HepG2 (cell line): Measurements from ENCODE around the gene CABP4. TPM values are rescaled to one million over a fixed set of nuclear protein-coding genes. Genes with fewer than 3 reads are reported as not detected.

ENCODE experiments used
- ATAC-seq: fragments of 200-7000 bp; cut with Tn5 transposase; 3 replicates; pipeline ENCODE4 v1.9.1; 2020; ENCODE audit warnings: mild to moderate bottlenecking, moderate library complexity
- BruUV-seq: library from RNA; stranded (reverse); fragments of 400-500 nt; replicated peaks from 2 replicates; lab custom pipeline; 2021; lab: Mats Ljungman, UMichigan
- CTCF ChIA-PET: fragments of 300-600 bp; formaldehyde crosslinking; extraction: SDS; loops from one replicate; lab custom pipeline; 2021; ENCODE audit warnings: low total read pairs, inconsistent platforms, low intra/inter-chr PET ratio; lab: Yijun Ruan, JAX
- POLR2A ChIA-PET: fragments of 350-600 bp; sonication (Branson Sonifier 250); formaldehyde crosslinking; loops from one replicate; lab custom pipeline; 2020; ENCODE audit warnings: antibody characterized with exemption, inconsistent platforms; lab: Yijun Ruan, JAX
- DNase-seq: peaks from one replicate; pipeline ENCODE4 v3.0.0-alpha.2; 2015; ENCODE audit warnings: low spot score
- FAIRE-seq: peaks from 3 replicates; lab custom pipeline; 2011; peaks lifted over from hg19 to GRCh38; lab: Jason Lieb, UNC
- H2AFZ ChIP-seq: one replicate; pipeline ENCODE4 v1.6.1; 2011; ENCODE audit warnings: low read length, inconsistent platforms
- H3K27ac ChIP-seq: fragments of 300-600 bp; 3 replicates; pipeline ENCODE4 v1.8.0; 2011; ENCODE audit warnings: mixed run types, mild to moderate bottlenecking, mixed read lengths, low read length, inconsistent platforms; ENCODE audit not compliant: insufficient read depth; ENCODE audit errors: extremely low read length
- H3K27me3 ChIP-seq, 2 experiments: fragments of 200-600 bp in 1 of 2; 2 replicates in 1 of 2; 3 replicates in 1 of 2; pipeline versions ENCODE4 v1.6.0 to v1.8.0; 2011; ENCODE audit warnings: low read length in 2 of 2, mild to moderate bottlenecking in 2 of 2, moderate library complexity in 2 of 2, inconsistent platforms in 1 of 2; ENCODE audit not compliant: insufficient read depth in 2 of 2, control insufficient read depth in 1 of 2
- H3K36me3 ChIP-seq, 2 experiments: fragments of 200-600 bp in 1 of 2; replicated peaks in 1 of 2; 2 replicates in 1 of 2; 3 replicates in 1 of 2; pipeline versions ENCODE4 v1.5.1 to v1.8.0; 2011; ENCODE audit warnings: low read length in 2 of 2, inconsistent platforms in 1 of 2; ENCODE audit not compliant: insufficient read depth in 2 of 2, control insufficient read depth in 1 of 2
- H3K4me1 ChIP-seq: 2 replicates; pipeline ENCODE4 v1.5.1; 2012; ENCODE audit warnings: low read length, inconsistent platforms; ENCODE audit not compliant: insufficient read depth
- H3K4me2 ChIP-seq: 2 replicates; pipeline ENCODE4 v1.6.0; 2011; ENCODE audit warnings: low read depth, low read length, inconsistent platforms
- H3K4me3 ChIP-seq, 3 experiments: fragments of 200-600 bp in 1 of 3; sonication (generic), shearing (Covaris generic) in 1 of 3; replicated peaks in 1 of 3; 2 replicates each; pipeline ENCODE4 v1.5.1; 2011 to 2016; ENCODE audit warnings: low read length in 3 of 3, inconsistent platforms in 2 of 3, low read depth in 2 of 3, mild to moderate bottlenecking in 2 of 3, control low read depth in 1 of 3, mixed read lengths in 1 of 3; ENCODE audit not compliant: insufficient read depth in 1 of 3
- H3K79me2 ChIP-seq: one replicate; pipeline ENCODE4 v1.6.1; 2011; ENCODE audit warnings: low read length, inconsistent platforms; ENCODE audit not compliant: insufficient read depth
- H3K9ac ChIP-seq: 2 replicates; pipeline ENCODE4 v1.6.0; 2011; ENCODE audit warnings: mild to moderate bottlenecking, low read depth, low read length, inconsistent platforms; ENCODE audit not compliant: insufficient read depth
- H3K9me3 ChIP-seq: 2 replicates; pipeline ENCODE4 v1.5.1; 2012; ENCODE audit warnings: mild to moderate bottlenecking, low read length
- H4K20me1 ChIP-seq: 2 replicates; pipeline ENCODE4 v1.6.0; 2011; ENCODE audit warnings: inconsistent platforms, mild to moderate bottlenecking, low read length, moderate library complexity; ENCODE audit not compliant: insufficient read depth
- AHR ChIP-seq: IDR thresholded peaks from 2 replicates; pipeline ENCODE4 v1.6.1; 2018; ENCODE audit warnings: missing genetic modification reagents, missing compliant biosample characterization
- BRD4 ChIP-seq: sonication (generic); formaldehyde crosslinking; IDR thresholded peaks from 2 replicates; pipeline ENCODE4 v1.4.0; 2020; ENCODE audit warnings: missing genetic modification reagents
- CTCF ChIP-seq: sonication (generic); formaldehyde crosslinking; IDR thresholded peaks from 2 replicates; pipeline ENCODE4 v1.5.0; 2020; ENCODE audit warnings: mild to moderate bottlenecking, missing genetic modification reagents, moderate library complexity
- HMGXB4 ChIP-seq, 2 experiments: sonication (generic) in 1 of 2; formaldehyde crosslinking in 1 of 2; IDR thresholded peaks; 2 replicates each; pipeline versions ENCODE4 v1.4.0 to v1.6.1; 2018 to 2020; ENCODE audit warnings: missing genetic modification reagents in 2 of 2, borderline replicate concordance in 1 of 2, low read depth in 1 of 2, mild to moderate bottlenecking in 1 of 2, missing biosample characterization in 1 of 2
- HNRNPH1 ChIP-seq: fragments of 200-400 bp; formaldehyde crosslinking; optimal IDR thresholded peaks from 2 replicates; pipeline ENCODE3; 2017; ENCODE audit warnings: mild to moderate bottlenecking, low read depth, low read length
- KLF16 ChIP-seq, 2 experiments: sonication (generic) in 1 of 2; formaldehyde crosslinking in 1 of 2; IDR thresholded peaks; 2 replicates each; pipeline versions ENCODE4 v1.6.1 to v1.8.0; 2016 to 2023; ENCODE audit warnings: missing genetic modification reagents in 2 of 2, missing compliant biosample characterization in 1 of 2
- LCORL ChIP-seq, 2 experiments: fragments of 450-650 bp in 1 of 2; sonication (generic) in 1 of 2; formaldehyde crosslinking in 1 of 2; IDR thresholded peaks; 2 replicates each; pipeline versions ENCODE4 v1.5.0 to v1.6.1; 2017 to 2020; ENCODE audit warnings: antibody characterized with exemption in 1 of 2, missing genetic modification reagents in 1 of 2
- RXRA ChIP-seq: sonication (generic); formaldehyde crosslinking; IDR thresholded peaks from 2 replicates; pipeline ENCODE4 v1.5.1; 2020; ENCODE audit warnings: missing genetic modification reagents
- SP4 ChIP-seq: sonication (generic); formaldehyde crosslinking; IDR thresholded peaks from 2 replicates; pipeline ENCODE4 v1.8.1; 2023; ENCODE audit warnings: mild to moderate bottlenecking, missing genetic modification reagents
- TARDBP ChIP-seq: sonication (generic); formaldehyde crosslinking; IDR thresholded peaks from 2 replicates; pipeline ENCODE4 v1.8.0; 2022; ENCODE audit warnings: mild to moderate bottlenecking, missing genetic modification reagents
- THRA ChIP-seq: sonication (generic); formaldehyde crosslinking; IDR thresholded peaks from 2 replicates; pipeline ENCODE4 v1.4.0; 2020; ENCODE audit warnings: missing genetic modification reagents, borderline replicate concordance
- ZFP36L2 ChIP-seq: sonication (generic); formaldehyde crosslinking; IDR thresholded peaks from 2 replicates; pipeline ENCODE4 v1.4.0; 2020; ENCODE audit warnings: missing genetic modification reagents
- ZIK1 ChIP-seq: sonication (generic); formaldehyde crosslinking; IDR thresholded peaks from 2 replicates; pipeline ENCODE4 v1.5.0; 2020; ENCODE audit warnings: mild to moderate bottlenecking, low read depth, missing genetic modification reagents, borderline replicate concordance
- ZKSCAN1 ChIP-seq: fragments of 150-350 bp; IDR thresholded peaks from 2 replicates; pipeline ENCODE4 v1.6.1; 2014; ENCODE audit warnings: low read length
- ZNF3 ChIP-seq: IDR thresholded peaks from 2 replicates; pipeline ENCODE4 v1.7.0; 2017; ENCODE audit warnings: inconsistent platforms
- ZNF598 ChIP-seq: sonication (generic); formaldehyde crosslinking; IDR thresholded peaks from 2 replicates; pipeline ENCODE4 v1.5.1; 2020; ENCODE audit warnings: mild to moderate bottlenecking, missing genetic modification reagents, borderline replicate concordance
- ZNF605 ChIP-seq: sonication (generic); formaldehyde crosslinking; IDR thresholded peaks from 2 replicates; pipeline ENCODE4 v1.8.0; 2022; ENCODE audit warnings: mild to moderate bottlenecking, missing genetic modification reagents
- ZNF790 ChIP-seq: sonication (generic); formaldehyde crosslinking; IDR thresholded peaks from 2 replicates; pipeline ENCODE4 v1.8.0; 2022; ENCODE audit warnings: missing genetic modification reagents, mild to moderate bottlenecking, borderline replicate concordance
- ZSCAN22 ChIP-seq: sonication (generic); formaldehyde crosslinking; IDR thresholded peaks from 2 replicates; pipeline ENCODE4 v1.4.0; 2020; ENCODE audit warnings: mild to moderate bottlenecking, missing genetic modification reagents
- WGBS: methylation state at CpG from one replicate; pipeline ENCODE4 v1.1.6; 2017; ENCODE audit warnings: low lambda C conversion rate; 5-methylcytosine and 5-hydroxymethylcytosine counted together
- in situ Hi-C: cut with HindIII; loops from 2 replicates; pipeline ENCODE4 v1.10.0; 2017; ENCODE audit warnings: low pct_unique_long_range_greater_than_20kb; ENCODE audit not compliant: extremely low pct_ligation_motif_present
- intact Hi-C: fragments of 100-400 bp; cut with micrococcal nuclease; formaldehyde crosslinking; loops from one replicate; pipeline ENCODE4 v1.10.0; 2022; ENCODE audit not compliant: unreplicated experiment
- polyA plus RNA-seq, 8 experiments: library from polyadenylated mRNA; depleted of rRNA in 3 of 8; stranded (reverse) in 7 of 8; unstranded in 1 of 8; fragments of >200 nt; fragmentation: Illumina TruSeq in 4 of 8; extraction: Trizol in 4 of 8; gene quantifications; 2 replicates each; pipeline versions ENCODE4 v1.2.1 to v1.2.3, GENCODE V29; 2011 to 2016; ENCODE audit warnings: low read depth in 4 of 8, missing spikeins in 1 of 8, mixed read lengths in 1 of 8; ENCODE audit not compliant: insufficient read depth in 1 of 8
- total RNA-seq, 5 experiments: library from RNA; depleted of rRNA; stranded (reverse); fragments of >200 nt; fragmentation: Illumina TruSeq; extraction: Trizol; gene quantifications; 2 replicates each; pipeline ENCODE4 v1.2.3, GENCODE V29; 2016; ENCODE audit warnings: low read depth in 1 of 5

The CABP4 gene
- total and polyA plus RNA-seq, 2 of the 13 experiments (the other 11 are each of a cell fraction or from before 2014, with no cell fraction given), result not detected

- POLR2A ChIA-PET, result interaction anchor here (0.6 to 2.5 kb wide), 12 partner anchors 9 to 185 kb away, joined by 3 to 16 read pairs (median 4); partner anchors contain the start of genes ACY3, AIP, CORO1B and PPP1CA
- no peaks in the 10 kb centered on the region for H4K20me1 ChIP-seq
- no peaks in the 10 kb centered on the region for H3K9me3 ChIP-seq
- peak overlapping the region; percentile 73 for H3K9ac ChIP-seq
- DNase-seq, result peak; percentile 30
- no peaks in the 10 kb centered on the region for H3K36me3 ChIP-seq
- intact Hi-C loops (no loop called here), in situ Hi-C loops (loop anchor here (5.0 kb wide), 1 partner anchor 63 kb away; the partner anchor contains the start of genes PPP1CA and TBC1D10C)
- no peak for FAIRE-seq
- no peaks in the 10 kb centered on the region for H3K79me2 ChIP-seq
- peak overlapping the region; percentile 74 for H3K4me2 ChIP-seq
- H2AFZ ChIP-seq, result no peak overlapping the region
- 9% methylated on average over 3 of the region's 3 CpGs for WGBS
- peak overlapping the region; percentile 57 to 97 (median 80) for H3K4me3 ChIP-seq
- CTCF ChIA-PET, result no interaction called here
- peaks cover 48% of the 10 kb centered on the region for H3K4me1 ChIP-seq
- no TSS peak for BruUV-seq
- peak overlapping the region; percentile 64 for H3K27ac ChIP-seq
- no peaks in the 10 kb centered on the region for H3K27me3 ChIP-seq
- ATAC-seq, result peak; percentile 1; the same call in 2 of the 3 replicates
- TF ChIP-seq LCORL (IDR thresholded peaks at IDR 0.05) (no peak), LCORL (CRISPR knock-in tag; IDR thresholded peaks at IDR 0.05) (0 out of 2 replicates have a peak, but pooled peaks have one; percentile 7), CTCF (CRISPR knock-in tag) (no peak), SP4 (CRISPR knock-in tag) (peak; percentile 12; the same call in 1 of the 2 replicates), AHR (no peak), HMGXB4 (CRISPR knock-in tag; IDR thresholded peaks at IDR 0.05; ENCODE audit: borderline replicate concordance in 1 of 2, low read depth in 1 of 2) (no peak), RXRA (CRISPR knock-in tag) (0 out of 2 replicates have a peak, but pooled peaks have one; percentile 7), THRA (CRISPR knock-in tag) (no peak), HNRNPH1 (no peak), ZNF3 (peak; percentile 90), ZNF790 (CRISPR knock-in tag) (peak; percentile 39; the same call in 1 of the 2 replicates), ZNF605 (CRISPR knock-in tag) (0 out of 2 replicates have a peak, but pooled peaks have one; percentile 2), KLF16 (CRISPR knock-in tag; IDR thresholded peaks at IDR 0.05) (0 out of 4 replicates have a peak, but pooled peaks of 1 of the 2 experiments have one; percentile 0), ZFP36L2 (CRISPR knock-in tag) (no peak), ZKSCAN1 (peak; percentile 64; the same call in 1 of the 2 replicates), ZSCAN22 (CRISPR knock-in tag) (no peak), ZIK1 (CRISPR knock-in tag) (no peak), BRD4 (CRISPR knock-in tag) (no peak), ZNF598 (CRISPR knock-in tag) (peak; percentile 6; the same call in 1 of the 2 replicates), TARDBP (CRISPR knock-in tag) (0 out of 2 replicates have a peak, but pooled peaks have one; percentile 3)
Observed at GRCh38 chr11:67465189-67465510, 10.0 kb downstream of the CABP4 start.
